Measurements from ENCODE around the gene URM1. TPM values are rescaled to one million over a fixed set of nuclear protein-coding genes. Genes with fewer than 3 reads are reported as not detected.

Gene URM1
- total RNA-seq, 6 experiments from 2014 or later, result 16.6 to 25.9 (median 22.2) TPM

DNA sequence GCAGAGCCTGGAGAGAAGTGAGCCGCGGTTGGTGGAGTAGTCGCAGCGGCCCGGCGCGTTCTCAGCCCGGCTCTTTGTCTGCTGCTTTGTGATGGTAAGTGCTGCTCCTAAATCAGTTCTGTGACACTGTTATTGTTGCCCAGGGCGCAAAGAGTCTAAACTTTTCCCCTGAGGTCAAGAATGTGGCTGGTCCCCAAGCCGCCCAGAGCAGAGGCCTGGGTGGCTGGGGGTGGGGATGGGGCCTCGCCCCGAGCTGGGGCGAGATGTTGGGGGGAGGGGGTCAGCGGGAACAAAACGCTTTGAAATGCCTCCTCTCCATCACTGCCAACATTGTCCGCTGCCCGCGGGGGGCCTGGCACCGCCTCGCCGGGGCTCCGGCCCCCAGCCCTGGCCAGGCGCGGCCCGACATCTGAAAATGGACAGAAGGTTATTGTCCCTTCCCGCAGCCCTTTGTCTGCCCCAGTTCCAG lies 37.8 kb downstream of the URM1 start:
- DNase-seq (no peak), ATAC-seq (no peak)
- Histone ChIP-seq H3K4me1 (no peaks in the 10 kb centered on the region), H3K4me3 (no peak overlapping the region), H3K27me3 (no peaks in the 10 kb centered on the region), H3K36me3 (no peaks in the 10 kb centered on the region), H3K27ac (no peak overlapping the region), H3K9me3 (no peaks in the 10 kb centered on the region)
- intact Hi-C loops (cut with DNase I), result no loop called here
- TF ChIP-seq POLR2A (IDR thresholded peaks at IDR 0.05), result no peak
- TF ChIP-seq, protein P1, sequence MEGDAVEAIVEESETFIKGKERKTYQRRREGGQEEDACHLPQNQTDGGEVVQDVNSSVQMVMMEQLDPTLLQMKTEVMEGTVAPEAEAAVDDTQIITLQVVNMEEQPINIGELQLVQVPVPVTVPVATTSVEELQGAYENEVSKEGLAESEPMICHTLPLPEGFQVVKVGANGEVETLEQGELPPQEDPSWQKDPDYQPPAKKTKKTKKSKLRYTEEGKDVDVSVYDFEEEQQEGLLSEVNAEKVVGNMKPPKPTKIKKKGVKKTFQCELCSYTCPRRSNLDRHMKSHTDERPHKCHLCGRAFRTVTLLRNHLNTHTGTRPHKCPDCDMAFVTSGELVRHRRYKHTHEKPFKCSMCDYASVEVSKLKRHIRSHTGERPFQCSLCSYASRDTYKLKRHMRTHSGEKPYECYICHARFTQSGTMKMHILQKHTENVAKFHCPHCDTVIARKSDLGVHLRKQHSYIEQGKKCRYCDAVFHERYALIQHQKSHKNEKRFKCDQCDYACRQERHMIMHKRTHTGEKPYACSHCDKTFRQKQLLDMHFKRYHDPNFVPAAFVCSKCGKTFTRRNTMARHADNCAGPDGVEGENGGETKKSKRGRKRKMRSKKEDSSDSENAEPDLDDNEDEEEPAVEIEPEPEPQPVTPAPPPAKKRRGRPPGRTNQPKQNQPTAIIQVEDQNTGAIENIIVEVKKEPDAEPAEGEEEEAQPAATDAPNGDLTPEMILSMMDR (IDR thresholded peaks at IDR 0.05), result no peak
- WGBS (ENCODE audit: insufficient coverage, low coverage, low lambda C conversion rate, missing lambda C conversion rate), result 20% methylated on average over 10 of the region's 26 CpGs

GRCh38 chr9:128409450-128409849 lies 38.3 kb downstream of the URM1 start:
- ATAC-seq (no peak), DNase-seq (no peak)
- no peaks in the 10 kb centered on the region for H3K27me3 ChIP-seq
- no peak for TF ChIP-seq POLR2A (IDR thresholded peaks at IDR 0.05)
- TF ChIP-seq, protein P1 (IDR thresholded peaks at IDR 0.05), result no peak
- H3K4me3 ChIP-seq, result no peak overlapping the region
- no peaks in the 10 kb centered on the region for H3K36me3 ChIP-seq
- H3K4me1 ChIP-seq, result no peaks in the 10 kb centered on the region
- H3K9me3 ChIP-seq, result no peaks in the 10 kb centered on the region
- intact Hi-C loops (cut with DNase I), result no loop called here
- H3K27ac ChIP-seq, result no peak overlapping the region
- WGBS (ENCODE audit: insufficient coverage, low coverage, low lambda C conversion rate, missing lambda C conversion rate), result no CpG with 5 or more reads among the region's 8 CpGs

DNA sequence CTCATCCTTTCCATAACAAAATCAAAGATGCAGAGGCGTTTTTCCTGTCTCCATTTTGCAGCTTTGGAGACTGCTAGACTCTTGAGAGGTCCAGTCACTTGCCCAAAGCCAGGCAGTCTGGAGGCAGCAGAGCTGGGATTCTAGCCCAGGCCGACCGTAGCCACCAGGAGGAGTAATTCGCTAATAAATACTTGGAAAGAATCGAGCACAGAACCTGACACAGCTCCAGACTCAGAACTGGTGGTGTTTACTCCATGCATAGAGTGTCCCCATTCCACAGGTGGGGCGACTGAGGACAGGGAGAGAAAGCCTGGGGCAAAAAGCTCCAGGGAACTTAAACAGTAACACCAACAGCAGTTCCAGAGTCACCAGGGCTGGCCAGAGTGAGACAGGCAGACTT lies 38.8 kb downstream of the URM1 start:
- 27% methylated on average over 5 of the region's 6 CpGs for WGBS (ENCODE audit: insufficient coverage, low coverage, low lambda C conversion rate, missing lambda C conversion rate)
- TF ChIP-seq, protein P1 (IDR thresholded peaks at IDR 0.05), result peak in 3 of 4 donors; percentile 4 to 11 (median 4)
- TF ChIP-seq POLR2A (IDR thresholded peaks at IDR 0.05), result no peak
- Histone ChIP-seq H3K9me3 (no peaks in the 10 kb centered on the region), H3K27ac (no peak overlapping the region), H3K27me3 (no peaks in the 10 kb centered on the region), H3K36me3 (no peaks in the 10 kb centered on the region), H3K4me1 (no peaks in the 10 kb centered on the region), H3K4me3 (no peak overlapping the region)
- DNase-seq (no peak), ATAC-seq (peak in 1 of 4 donors; percentile 45)
- intact Hi-C loops (cut with DNase I), result loop anchor here in 1 of 2 donors (10.0 kb wide), 1 partner anchor 45 kb away; no protein-coding TSS in a partner anchor

DNA sequence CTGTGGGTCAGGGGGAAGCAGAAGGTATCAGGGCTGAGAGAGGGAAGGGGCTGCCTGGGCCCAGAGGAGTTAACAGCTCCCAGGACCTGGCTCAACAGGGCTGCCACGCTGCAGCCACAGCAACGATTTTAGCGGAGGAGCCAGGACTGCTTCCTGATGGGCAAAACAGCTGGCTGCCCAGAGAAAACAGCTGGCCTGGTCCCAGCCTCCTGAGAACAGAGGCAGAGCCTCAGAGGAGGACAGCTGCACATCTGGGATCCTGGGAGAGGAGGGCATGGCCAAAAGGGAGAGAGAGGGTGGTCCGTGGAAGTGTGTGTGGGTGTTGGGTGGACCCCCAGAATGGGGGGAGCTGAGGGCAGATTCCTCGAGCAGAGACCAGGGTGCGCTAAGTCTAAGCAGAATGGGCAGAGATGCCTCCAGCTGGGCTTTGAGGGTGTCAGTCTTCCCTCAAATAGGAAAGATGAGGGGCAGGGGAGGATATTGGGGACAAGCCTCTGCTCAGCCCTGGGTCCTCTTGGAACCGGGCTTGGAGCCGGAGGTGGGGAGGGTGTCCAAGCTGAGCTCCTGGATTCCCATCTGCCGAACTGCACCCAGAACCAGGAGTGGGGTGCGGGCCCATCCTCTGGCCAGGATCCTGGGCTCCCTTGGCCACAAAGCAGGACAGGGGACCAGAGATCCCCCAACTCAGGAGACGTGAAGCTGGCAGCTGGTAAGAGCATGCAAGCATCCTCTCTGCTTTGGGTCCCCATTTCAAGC lies 40.4 kb downstream of the URM1 start:
- TF ChIP-seq, protein P1 (IDR thresholded peaks at IDR 0.05), result no peak
- TF ChIP-seq POLR2A (IDR thresholded peaks at IDR 0.05), result no peak
- intact Hi-C loops (cut with DNase I), result loop anchor here in 1 of 2 donors (10.0 kb wide), 1 partner anchor 47 kb away; no protein-coding TSS in a partner anchor
- no peak overlapping the region for H3K4me3 ChIP-seq
- no peak overlapping the region for H3K27ac ChIP-seq
- no peaks in the 10 kb centered on the region for H3K36me3 ChIP-seq
- ATAC-seq (peak in 1 of 4 donors; percentile 12), DNase-seq (no peak)
- no peaks in the 10 kb centered on the region for H3K4me1 ChIP-seq
- 27% methylated on average over 6 of the region's 11 CpGs for WGBS (ENCODE audit: insufficient coverage, low coverage, low lambda C conversion rate, missing lambda C conversion rate)
- no peaks in the 10 kb centered on the region for H3K27me3 ChIP-seq
- H3K9me3 ChIP-seq, result no peaks in the 10 kb centered on the region
